ENCODE data around the gene RAB1B. TPM values are rescaled to one million over a fixed set of nuclear protein-coding genes. Genes with fewer than 3 reads are reported as not detected.

The RAB1B gene
- total and polyA plus RNA-seq, 12 donors = 117 to 153 (median 132) TPM

DNA sequence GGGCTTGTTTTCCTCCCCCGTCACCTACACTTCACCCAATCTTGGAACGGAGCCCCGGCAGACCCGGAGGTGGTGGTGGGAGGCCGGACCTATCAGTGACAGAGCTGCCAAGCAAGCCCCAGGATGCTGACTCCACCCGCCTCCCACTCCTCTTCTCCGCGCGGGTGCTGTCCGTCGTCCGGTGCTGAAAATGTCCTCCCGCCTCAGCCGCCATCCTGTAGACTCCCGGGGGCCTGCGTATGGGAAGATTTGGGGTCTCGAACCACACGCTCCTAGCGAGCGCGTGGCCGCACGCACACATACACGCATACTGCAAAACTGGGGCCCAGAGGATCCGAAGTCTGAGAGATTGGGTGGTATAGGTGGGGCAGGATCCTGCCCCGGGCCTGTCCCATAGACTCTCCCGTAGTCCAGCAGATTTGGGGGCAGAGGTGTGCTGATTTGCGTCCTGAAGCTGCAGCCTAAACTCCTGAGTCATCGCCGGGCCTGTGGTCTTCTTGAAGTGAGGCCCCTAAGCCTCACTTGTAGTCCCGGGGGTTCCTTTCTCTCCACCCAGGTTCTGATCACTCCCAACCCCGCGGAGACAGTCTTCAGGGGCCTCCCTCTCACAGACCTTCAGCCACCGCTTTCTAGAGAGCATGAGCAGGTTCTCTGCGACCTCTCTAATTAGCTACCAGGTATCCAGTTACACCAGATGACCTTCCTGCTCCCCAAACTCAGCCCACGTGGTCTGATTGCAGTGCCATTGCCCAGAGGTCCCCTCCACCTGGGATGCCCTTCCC, 21.3 kb downstream of the RAB1B start:
- Histone ChIP-seq H3K4me3 (peak overlapping the region; percentile 26 to 98 (median 82)), H3K4me1 (peaks cover 5 to 54% (median 39%) of the 10 kb centered on the region in 9 donors), H3K27me3 (peaks cover 17 to 42% (median 30%) of the 10 kb centered on the region in 7 donors), H3K9me3 (no peaks in the 10 kb centered on the region), H3K27ac (peak overlapping the region in 9 of 10 donors; percentile 82 to 98 (median 95)), H3K36me3 (peaks cover 0 to 7% (median 0%) of the 10 kb centered on the region in 9 donors)
- TF ChIP-seq CTCF (IDR thresholded peaks at IDR 0.05) = no peak
- intact Hi-C loops (cut with DNase I) = loop anchor here in 3 of 10 donors (1.0 to 10.0 kb wide), 2 partner anchors 23 to 65 kb away; no protein-coding TSS in a partner anchor
- 9 to 10% methylated on average over 35 to 36 of the region's 36 CpGs for WGBS, 2 donors
- peak; percentile 32 to 76 (median 61) for ATAC-seq
- peak; percentile 71 to 78 for DNase-seq

- H3K36me3 ChIP-seq = peaks cover 0 to 3% (median 0%) of the 10 kb centered on the region in 9 donors
- ATAC-seq (no peak), DNase-seq (no peak)
- H3K9me3 ChIP-seq = no peaks in the 10 kb centered on the region
- H3K4me1 ChIP-seq = peaks cover 5 to 49% (median 39%) of the 10 kb centered on the region in 9 donors
- H3K27ac ChIP-seq = no peak overlapping the region
- intact Hi-C loops (cut with DNase I) = no loop called here
- no peak for TF ChIP-seq CTCF (IDR thresholded peaks at IDR 0.05)
- no peak overlapping the region for H3K4me3 ChIP-seq
- peaks cover 17 to 45% (median 35%) of the 10 kb centered on the region in 7 donors for H3K27me3 ChIP-seq
- 73 to 77% methylated on average over 2 of the region's 2 CpGs for WGBS, 2 donors
Observed at GRCh38 chr11:66290330-66290621, 21.8 kb downstream of the RAB1B start.

DNA sequence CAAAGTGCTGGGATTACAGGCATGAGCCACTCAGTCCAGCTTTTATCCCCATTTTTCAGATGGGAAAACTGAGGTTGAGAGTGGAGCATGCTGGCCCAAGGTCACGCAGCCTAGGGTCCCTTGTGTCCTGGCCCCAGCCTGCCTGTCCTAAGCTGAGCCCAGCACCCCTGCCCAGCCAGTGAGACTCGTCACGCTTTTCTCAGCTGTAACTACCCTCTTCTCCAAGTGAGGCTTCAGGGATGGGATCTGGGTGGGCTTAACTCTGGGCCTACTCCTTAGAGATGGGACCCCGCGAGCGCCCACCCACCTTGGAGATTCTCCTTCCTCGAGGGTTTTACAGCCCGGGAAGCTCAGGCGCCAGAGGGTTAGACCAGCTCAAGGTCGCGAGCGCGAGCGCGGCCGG, 22.9 kb downstream of the RAB1B start:
- 16 to 20% methylated on average over 16 of the region's 16 CpGs for WGBS, 2 donors
- H3K9me3 ChIP-seq = no peaks in the 10 kb centered on the region
- DNase-seq (no peak), ATAC-seq (no peak)
- H3K27me3 ChIP-seq = peaks cover 17 to 45% (median 35%) of the 10 kb centered on the region in 7 donors
- peaks cover 5 to 39% (median 35%) of the 10 kb centered on the region in 9 donors for H3K4me1 ChIP-seq
- H3K4me3 ChIP-seq = no peak overlapping the region
- TF ChIP-seq CTCF (IDR thresholded peaks at IDR 0.05) = no peak
- intact Hi-C loops (cut with DNase I) = no loop called here
- H3K27ac ChIP-seq = no peak overlapping the region
- peaks cover 0 to 3% (median 0%) of the 10 kb centered on the region in 9 donors for H3K36me3 ChIP-seq

DNA sequence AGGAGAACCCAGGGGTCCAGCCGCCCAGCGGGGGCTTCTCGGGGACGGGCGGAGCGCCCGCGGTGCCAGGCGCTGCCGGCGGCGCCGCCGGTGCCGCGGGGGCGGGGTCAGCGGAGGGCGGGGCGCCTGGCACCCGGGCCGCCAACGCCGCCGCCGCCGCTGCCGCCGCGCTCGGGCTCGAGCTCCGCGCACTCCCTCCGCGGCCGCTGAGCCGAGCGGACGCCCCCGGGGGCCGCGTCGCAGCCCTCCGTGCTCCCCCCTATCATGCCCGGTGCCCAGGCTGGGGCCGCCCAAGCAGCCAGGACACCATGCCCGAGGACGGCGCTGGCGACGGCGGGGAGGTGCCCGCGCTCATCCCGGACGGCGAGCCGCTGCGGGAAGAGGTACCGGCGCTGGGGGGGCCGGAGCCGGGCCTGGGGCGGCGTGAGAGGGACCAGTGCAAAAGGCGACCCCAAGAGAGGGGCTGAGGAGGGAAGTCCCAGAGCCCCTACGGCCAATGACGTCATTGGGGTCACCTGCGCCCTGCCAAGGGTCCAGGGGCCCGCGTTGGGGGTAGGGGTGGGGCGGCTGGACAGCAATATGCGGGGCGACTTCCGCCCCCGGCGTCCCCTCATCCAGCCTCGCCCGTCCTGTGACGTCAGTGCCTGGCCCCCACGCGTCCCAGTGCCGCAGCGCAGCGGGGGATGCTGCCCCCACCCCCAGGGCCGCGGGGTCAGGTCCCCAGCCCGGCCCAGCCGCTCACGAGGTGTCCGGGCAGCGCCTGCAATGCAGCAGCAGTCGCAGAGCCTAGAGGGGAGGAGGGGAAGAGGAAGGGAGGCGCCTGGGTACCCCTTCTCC, 23.5 kb downstream of the RAB1B start, which contains the start of gene TMEM151A:
TSS of gene TMEM151A (plus strand) at position 189 of the 837 bp plus-strand sequence. CDS start at position 309, 120 bp downstream.
- 1 to 2% methylated on average over 70 to 90 of the region's 95 CpGs for WGBS, 2 donors
- no peak for DNase-seq
- Histone ChIP-seq H3K27me3 (peaks cover 17 to 45% (median 35%) of the 10 kb centered on the region in 7 donors), H3K9me3 (no peaks in the 10 kb centered on the region), H3K4me3 (peak within 1 kb of the TSS in 9 of 10 donors; percentile 22 to 48 (median 40)), H3K36me3 (peaks cover 0 to 1% (median 0%) of the 10 kb centered on the region in 9 donors), H3K4me1 (peaks cover 5 to 36% (median 30%) of the 10 kb centered on the region in 9 donors), H3K27ac (no peak within 1 kb of the TSS)
- ATAC-seq = no peak
- intact Hi-C loops (cut with DNase I) = no loop called here
- no peak for TF ChIP-seq CTCF (IDR thresholded peaks at IDR 0.05)

Measured in heart right ventricle (tissue), 16 donors.